ENCODE data around the gene CPNE9.

DNA sequence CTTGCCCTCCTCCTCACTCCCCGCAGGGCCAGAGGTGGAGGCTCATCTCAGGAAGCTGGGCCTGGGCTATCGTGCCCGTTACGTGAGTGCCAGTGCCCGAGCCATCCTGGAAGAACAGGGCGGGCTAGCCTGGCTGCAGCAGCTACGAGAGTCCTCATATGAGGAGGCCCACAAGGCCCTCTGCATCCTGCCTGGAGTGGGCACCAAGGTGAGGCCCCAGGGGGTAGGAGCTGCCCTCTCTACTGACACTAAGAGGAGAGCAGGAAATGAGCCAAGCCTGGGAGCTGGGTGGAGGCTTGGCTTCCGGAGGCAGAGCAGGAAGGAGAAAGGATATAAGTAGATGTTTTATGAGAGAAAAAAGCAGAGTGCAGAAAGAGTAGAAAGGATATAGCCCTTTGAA lies 51.0 kb downstream of the CPNE9 start:
- no peak for TF ChIP-seq POLR2A (IDR thresholded peaks at IDR 0.05)
- TF ChIP-seq, protein P1, sequence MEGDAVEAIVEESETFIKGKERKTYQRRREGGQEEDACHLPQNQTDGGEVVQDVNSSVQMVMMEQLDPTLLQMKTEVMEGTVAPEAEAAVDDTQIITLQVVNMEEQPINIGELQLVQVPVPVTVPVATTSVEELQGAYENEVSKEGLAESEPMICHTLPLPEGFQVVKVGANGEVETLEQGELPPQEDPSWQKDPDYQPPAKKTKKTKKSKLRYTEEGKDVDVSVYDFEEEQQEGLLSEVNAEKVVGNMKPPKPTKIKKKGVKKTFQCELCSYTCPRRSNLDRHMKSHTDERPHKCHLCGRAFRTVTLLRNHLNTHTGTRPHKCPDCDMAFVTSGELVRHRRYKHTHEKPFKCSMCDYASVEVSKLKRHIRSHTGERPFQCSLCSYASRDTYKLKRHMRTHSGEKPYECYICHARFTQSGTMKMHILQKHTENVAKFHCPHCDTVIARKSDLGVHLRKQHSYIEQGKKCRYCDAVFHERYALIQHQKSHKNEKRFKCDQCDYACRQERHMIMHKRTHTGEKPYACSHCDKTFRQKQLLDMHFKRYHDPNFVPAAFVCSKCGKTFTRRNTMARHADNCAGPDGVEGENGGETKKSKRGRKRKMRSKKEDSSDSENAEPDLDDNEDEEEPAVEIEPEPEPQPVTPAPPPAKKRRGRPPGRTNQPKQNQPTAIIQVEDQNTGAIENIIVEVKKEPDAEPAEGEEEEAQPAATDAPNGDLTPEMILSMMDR (IDR thresholded peaks at IDR 0.05 in 4 of 5, conservative IDR thresholded peaks at IDR 0.05 in 1 of 5): no peak
